HG03439 (cell line): ENCODE measurements around the gene UBL7.
"Not testable (repeated sequence)": the region's sequence is repeated elsewhere in the genome, so short reads cannot be mapped to it uniquely, and the experiment has no call there.

Source experiments
- ATAC-seq: cut with Tn5 transposase; IDR thresholded peaks from one replicate; pipeline ENCODE4 v1.9.1; 2021; ENCODE audit warnings: mild to moderate bottlenecking, moderate library complexity; ENCODE audit not compliant: unreplicated experiment

UBL7 gene

GRCh38 chr15:74464216-74464615, 3.3 kb upstream of the UBL7 start:
- ATAC-seq: no peak

GRCh38 chr15:74463634-74464033, 2.7 kb upstream of the UBL7 start:
- ATAC-seq: no peak

- no peak for ATAC-seq
Measured at GRCh38 chr15:74461847-74462511, 1.0 kb upstream of the UBL7 start.

GRCh38 chr15:74460298-74460697, 662 bp downstream of the UBL7 start:
- no peak for ATAC-seq

- not testable (repeated sequence) for ATAC-seq
Measured at GRCh38 chr15:74459798-74460197, 1.2 kb downstream of the UBL7 start.

- no peak for ATAC-seq
Measured at GRCh38 chr15:74458473-74458872, 2.5 kb downstream of the UBL7 start.

GRCh38 chr15:74457036-74457435, 3.9 kb downstream of the UBL7 start:
- ATAC-seq: not testable (repeated sequence)

GRCh38 chr15:74454764-74455500, 6.0 kb downstream of the UBL7 start:
- no peak for ATAC-seq

- no peak for ATAC-seq
Measured at GRCh38 chr15:74453925-74454763, 6.8 kb downstream of the UBL7 start.

GRCh38 chr15:74451861-74452835, 8.8 kb downstream of the UBL7 start:
- no peak for ATAC-seq

GRCh38 chr15:74451322-74451721, 9.6 kb downstream of the UBL7 start:
- ATAC-seq: no peak

GRCh38 chr15:74449643-74450205, 11.2 kb downstream of the UBL7 start:
- ATAC-seq: no peak

GRCh38 chr15:74449095-74449494, 11.9 kb downstream of the UBL7 start:
- ATAC-seq: no peak

- no peak for ATAC-seq
Measured at GRCh38 chr15:74445816-74446763, 14.9 kb downstream of the UBL7 start.

- no peak for ATAC-seq
Measured at GRCh38 chr15:74444106-74445062, 16.6 kb downstream of the UBL7 start.

GRCh38 chr15:74443100-74443909, 17.7 kb downstream of the UBL7 start:
- ATAC-seq: no peak

GRCh38 chr15:74442604-74443003, 18.4 kb downstream of the UBL7 start:
- ATAC-seq: no peak
